ENCODE data around the gene ZBTB20. TPM values are rescaled to one million over a fixed set of nuclear protein-coding genes. Genes with fewer than 3 reads are reported as not detected.

The ZBTB20 gene
- polyA plus RNA-seq, 1 of the 3 experiments (the other 2 are of a cell fraction), result 0.43 TPM

DNA sequence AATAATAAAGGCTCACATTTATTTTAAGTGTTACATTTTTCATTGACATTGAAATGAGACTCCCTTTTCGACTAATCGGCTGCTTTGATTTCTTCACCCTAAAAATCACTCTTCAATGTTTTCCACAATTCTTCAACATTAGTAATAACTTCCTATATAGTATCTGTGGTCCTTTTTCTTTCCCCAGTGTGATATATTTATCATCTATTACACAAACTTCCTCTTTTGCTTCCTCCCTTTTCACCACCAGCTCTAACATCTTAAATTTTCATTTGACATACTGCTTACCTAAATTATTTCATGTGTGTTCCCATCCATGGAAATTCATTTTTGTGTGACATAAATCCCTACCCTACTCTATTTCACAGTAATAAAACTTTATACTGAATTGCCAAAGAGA lies 608.9 kb downstream of the ZBTB20 start:
- no peaks in the 10 kb centered on the region for H3K27me3 ChIP-seq (ENCODE audit: insufficient read depth)
- no peaks in the 10 kb centered on the region for H3F3A ChIP-seq (replicated peaks; ENCODE audit: insufficient read depth)
- H3K4me2 ChIP-seq, result no peak overlapping the region
- TF ChIP-seq FOSL2 (IDR thresholded peaks at IDR 0.05; ENCODE audit: borderline replicate concordance, low read depth), result no peak
- no peak for TF ChIP-seq SMC3 (IDR thresholded peaks at IDR 0.05; ENCODE audit: low read depth, low read length)
- TF ChIP-seq, protein P1, sequence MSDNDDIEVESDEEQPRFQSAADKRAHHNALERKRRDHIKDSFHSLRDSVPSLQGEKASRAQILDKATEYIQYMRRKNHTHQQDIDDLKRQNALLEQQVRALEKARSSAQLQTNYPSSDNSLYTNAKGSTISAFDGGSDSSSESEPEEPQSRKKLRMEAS (IDR thresholded peaks at IDR 0.05; ENCODE audit: low read depth), result no peak
- TF ChIP-seq NRF1 (IDR thresholded peaks at IDR 0.05; ENCODE audit: low read depth, low read length), result no peak
- TF ChIP-seq POLR2AphosphoS5 (IDR thresholded peaks at IDR 0.05; ENCODE audit: low read depth, low read length), result no peak
- TF ChIP-seq RAD21 (IDR thresholded peaks at IDR 0.05; ENCODE audit: low read length), result no peak
- TF ChIP-seq TEAD4 (IDR thresholded peaks at IDR 0.05; ENCODE audit: borderline replicate concordance, insufficient read depth), result no peak
- no peak for TF ChIP-seq MXI1 (IDR thresholded peaks at IDR 0.05; ENCODE audit: low read depth, low read length)
- TF ChIP-seq, protein P2, sequence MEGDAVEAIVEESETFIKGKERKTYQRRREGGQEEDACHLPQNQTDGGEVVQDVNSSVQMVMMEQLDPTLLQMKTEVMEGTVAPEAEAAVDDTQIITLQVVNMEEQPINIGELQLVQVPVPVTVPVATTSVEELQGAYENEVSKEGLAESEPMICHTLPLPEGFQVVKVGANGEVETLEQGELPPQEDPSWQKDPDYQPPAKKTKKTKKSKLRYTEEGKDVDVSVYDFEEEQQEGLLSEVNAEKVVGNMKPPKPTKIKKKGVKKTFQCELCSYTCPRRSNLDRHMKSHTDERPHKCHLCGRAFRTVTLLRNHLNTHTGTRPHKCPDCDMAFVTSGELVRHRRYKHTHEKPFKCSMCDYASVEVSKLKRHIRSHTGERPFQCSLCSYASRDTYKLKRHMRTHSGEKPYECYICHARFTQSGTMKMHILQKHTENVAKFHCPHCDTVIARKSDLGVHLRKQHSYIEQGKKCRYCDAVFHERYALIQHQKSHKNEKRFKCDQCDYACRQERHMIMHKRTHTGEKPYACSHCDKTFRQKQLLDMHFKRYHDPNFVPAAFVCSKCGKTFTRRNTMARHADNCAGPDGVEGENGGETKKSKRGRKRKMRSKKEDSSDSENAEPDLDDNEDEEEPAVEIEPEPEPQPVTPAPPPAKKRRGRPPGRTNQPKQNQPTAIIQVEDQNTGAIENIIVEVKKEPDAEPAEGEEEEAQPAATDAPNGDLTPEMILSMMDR (IDR thresholded peaks at IDR 0.05), result no peak
- TF ChIP-seq ELF1 (IDR thresholded peaks at IDR 0.05), result no peak
- TF ChIP-seq, protein P3, sequence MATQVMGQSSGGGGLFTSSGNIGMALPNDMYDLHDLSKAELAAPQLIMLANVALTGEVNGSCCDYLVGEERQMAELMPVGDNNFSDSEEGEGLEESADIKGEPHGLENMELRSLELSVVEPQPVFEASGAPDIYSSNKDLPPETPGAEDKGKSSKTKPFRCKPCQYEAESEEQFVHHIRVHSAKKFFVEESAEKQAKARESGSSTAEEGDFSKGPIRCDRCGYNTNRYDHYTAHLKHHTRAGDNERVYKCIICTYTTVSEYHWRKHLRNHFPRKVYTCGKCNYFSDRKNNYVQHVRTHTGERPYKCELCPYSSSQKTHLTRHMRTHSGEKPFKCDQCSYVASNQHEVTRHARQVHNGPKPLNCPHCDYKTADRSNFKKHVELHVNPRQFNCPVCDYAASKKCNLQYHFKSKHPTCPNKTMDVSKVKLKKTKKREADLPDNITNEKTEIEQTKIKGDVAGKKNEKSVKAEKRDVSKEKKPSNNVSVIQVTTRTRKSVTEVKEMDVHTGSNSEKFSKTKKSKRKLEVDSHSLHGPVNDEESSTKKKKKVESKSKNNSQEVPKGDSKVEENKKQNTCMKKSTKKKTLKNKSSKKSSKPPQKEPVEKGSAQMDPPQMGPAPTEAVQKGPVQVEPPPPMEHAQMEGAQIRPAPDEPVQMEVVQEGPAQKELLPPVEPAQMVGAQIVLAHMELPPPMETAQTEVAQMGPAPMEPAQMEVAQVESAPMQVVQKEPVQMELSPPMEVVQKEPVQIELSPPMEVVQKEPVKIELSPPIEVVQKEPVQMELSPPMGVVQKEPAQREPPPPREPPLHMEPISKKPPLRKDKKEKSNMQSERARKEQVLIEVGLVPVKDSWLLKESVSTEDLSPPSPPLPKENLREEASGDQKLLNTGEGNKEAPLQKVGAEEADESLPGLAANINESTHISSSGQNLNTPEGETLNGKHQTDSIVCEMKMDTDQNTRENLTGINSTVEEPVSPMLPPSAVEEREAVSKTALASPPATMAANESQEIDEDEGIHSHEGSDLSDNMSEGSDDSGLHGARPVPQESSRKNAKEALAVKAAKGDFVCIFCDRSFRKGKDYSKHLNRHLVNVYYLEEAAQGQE (IDR thresholded peaks at IDR 0.05; ENCODE audit: low read depth, low read length), result no peak
- peaks cover 0 to 4% of the 10 kb centered on the region in 2 experiments for H3K36me3 ChIP-seq (replicated peaks in 1 of 2; ENCODE audit: control insufficient read depth in 1 of 2, insufficient read depth in 2 of 2, low read length in 1 of 2)
- ChIA-PET CTCF (no interaction called here), POLR2A (no interaction called here)
- no peak for DNase-seq
- no peak overlapping the region for H2AFZ ChIP-seq (ENCODE audit: low read depth)
- H3K79me2 ChIP-seq (ENCODE audit: insufficient read depth), result 0 out of 2 replicates have a peak, but pooled peaks cover 5% of the 10 kb centered on the region
- no peaks in the 10 kb centered on the region for H3K4me1 ChIP-seq (ENCODE audit: control insufficient read depth in 1 of 2, insufficient read depth in 2 of 2, low read depth in 1 of 2, low read length in 1 of 2)
- no peaks in the 10 kb centered on the region for H3K9me2 ChIP-seq
- no peak overlapping the region for H3K4me3 ChIP-seq (ENCODE audit: low read depth in 2 of 2, low read length in 1 of 2)
- no peaks in the 10 kb centered on the region for H4K20me1 ChIP-seq (ENCODE audit: insufficient read depth)
- H3K27ac ChIP-seq (ENCODE audit: low read depth in 2 of 2, low read length in 1 of 2), result no peak overlapping the region
- H3K9ac ChIP-seq, result no peak overlapping the region
- 100% methylated on average over 2 of the region's 2 CpGs for WGBS (ENCODE audit: low lambda C conversion rate)
- H3K9me3 ChIP-seq, result no peaks in the 10 kb centered on the region

DNA sequence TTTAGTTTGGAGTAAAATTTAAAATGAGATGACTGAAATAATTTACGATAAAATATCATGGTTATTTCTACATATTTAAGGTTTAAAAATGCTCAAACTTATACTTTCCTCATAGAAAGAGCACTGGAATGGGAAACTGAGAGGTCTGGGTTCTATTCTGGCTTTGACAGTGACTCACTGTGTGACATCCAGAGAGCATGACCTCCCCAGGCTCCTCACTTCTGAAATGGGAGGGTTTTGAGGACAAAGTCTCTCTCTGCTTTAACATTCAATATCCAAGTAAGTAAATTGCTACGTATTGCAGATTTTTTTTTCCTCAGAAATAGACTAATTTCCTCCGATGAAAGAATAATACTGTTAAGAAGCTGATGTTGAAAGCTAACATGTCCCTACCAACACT lies 618.6 kb downstream of the ZBTB20 start:
- no peaks in the 10 kb centered on the region for H3K79me2 ChIP-seq (ENCODE audit: insufficient read depth)
- no peak overlapping the region for H2AFZ ChIP-seq (ENCODE audit: low read depth)
- no peak overlapping the region for H3K4me2 ChIP-seq
- no peak overlapping the region for H3K9ac ChIP-seq
- POLR2A ChIA-PET, result no interaction called here
- H3K4me1 ChIP-seq (ENCODE audit: control insufficient read depth in 1 of 2, insufficient read depth in 2 of 2, low read depth in 1 of 2, low read length in 1 of 2), result no peaks in the 10 kb centered on the region
- peaks cover 0 to 3% of the 10 kb centered on the region in 2 experiments for H3K36me3 ChIP-seq (replicated peaks in 1 of 2; ENCODE audit: control insufficient read depth in 1 of 2, insufficient read depth in 2 of 2, low read length in 1 of 2)
- H3K9me3 ChIP-seq, result no peaks in the 10 kb centered on the region
- no peaks in the 10 kb centered on the region for H3K9me2 ChIP-seq
- no peaks in the 10 kb centered on the region for H3F3A ChIP-seq (replicated peaks; ENCODE audit: insufficient read depth)
- H3K27me3 ChIP-seq (ENCODE audit: insufficient read depth), result no peaks in the 10 kb centered on the region
- WGBS (ENCODE audit: low lambda C conversion rate), result 89% methylated on average over 3 of the region's 3 CpGs
- DNase-seq, result no peak
- no peak overlapping the region for H3K4me3 ChIP-seq (ENCODE audit: low read depth in 2 of 2, low read length in 1 of 2)
- CTCF ChIA-PET, result no interaction called here
- H4K20me1 ChIP-seq (ENCODE audit: insufficient read depth), result no peaks in the 10 kb centered on the region
- no peak overlapping the region for H3K27ac ChIP-seq (ENCODE audit: low read depth in 2 of 2, low read length in 1 of 2)
- TF ChIP-seq FOXJ3 (CRISPR knock-in tag; IDR thresholded peaks at IDR 0.05) (no peak), MXI1 (IDR thresholded peaks at IDR 0.05; ENCODE audit: low read depth, low read length) (no peak), RCOR1 (IDR thresholded peaks at IDR 0.05; ENCODE audit: low read length) (no peak), JUND (IDR thresholded peaks at IDR 0.05) (no peak)
- TF ChIP-seq, protein P4, sequence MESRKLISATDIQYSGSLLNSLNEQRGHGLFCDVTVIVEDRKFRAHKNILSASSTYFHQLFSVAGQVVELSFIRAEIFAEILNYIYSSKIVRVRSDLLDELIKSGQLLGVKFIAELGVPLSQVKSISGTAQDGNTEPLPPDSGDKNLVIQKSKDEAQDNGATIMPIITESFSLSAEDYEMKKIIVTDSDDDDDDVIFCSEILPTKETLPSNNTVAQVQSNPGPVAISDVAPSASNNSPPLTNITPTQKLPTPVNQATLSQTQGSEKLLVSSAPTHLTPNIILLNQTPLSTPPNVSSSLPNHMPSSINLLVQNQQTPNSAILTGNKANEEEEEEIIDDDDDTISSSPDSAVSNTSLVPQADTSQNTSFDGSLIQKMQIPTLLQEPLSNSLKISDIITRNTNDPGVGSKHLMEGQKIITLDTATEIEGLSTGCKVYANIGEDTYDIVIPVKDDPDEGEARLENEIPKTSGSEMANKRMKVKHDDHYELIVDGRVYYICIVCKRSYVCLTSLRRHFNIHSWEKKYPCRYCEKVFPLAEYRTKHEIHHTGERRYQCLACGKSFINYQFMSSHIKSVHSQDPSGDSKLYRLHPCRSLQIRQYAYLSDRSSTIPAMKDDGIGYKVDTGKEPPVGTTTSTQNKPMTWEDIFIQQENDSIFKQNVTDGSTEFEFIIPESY (IDR thresholded peaks at IDR 0.05; ENCODE audit: borderline replicate concordance, low read depth), result no peak
- TF ChIP-seq, protein P5, sequence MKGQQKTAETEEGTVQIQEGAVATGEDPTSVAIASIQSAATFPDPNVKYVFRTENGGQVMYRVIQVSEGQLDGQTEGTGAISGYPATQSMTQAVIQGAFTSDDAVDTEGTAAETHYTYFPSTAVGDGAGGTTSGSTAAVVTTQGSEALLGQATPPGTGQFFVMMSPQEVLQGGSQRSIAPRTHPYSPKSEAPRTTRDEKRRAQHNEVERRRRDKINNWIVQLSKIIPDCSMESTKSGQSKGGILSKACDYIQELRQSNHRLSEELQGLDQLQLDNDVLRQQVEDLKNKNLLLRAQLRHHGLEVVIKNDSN (IDR thresholded peaks at IDR 0.05; ENCODE audit: borderline replicate concordance, low read depth), result no peak
- TF ChIP-seq, protein P6, sequence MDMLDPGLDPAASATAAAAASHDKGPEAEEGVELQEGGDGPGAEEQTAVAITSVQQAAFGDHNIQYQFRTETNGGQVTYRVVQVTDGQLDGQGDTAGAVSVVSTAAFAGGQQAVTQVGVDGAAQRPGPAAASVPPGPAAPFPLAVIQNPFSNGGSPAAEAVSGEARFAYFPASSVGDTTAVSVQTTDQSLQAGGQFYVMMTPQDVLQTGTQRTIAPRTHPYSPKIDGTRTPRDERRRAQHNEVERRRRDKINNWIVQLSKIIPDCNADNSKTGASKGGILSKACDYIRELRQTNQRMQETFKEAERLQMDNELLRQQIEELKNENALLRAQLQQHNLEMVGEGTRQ (IDR thresholded peaks at IDR 0.05; ENCODE audit: borderline replicate concordance, low read depth, low read length), result no peak

Measured in SK-N-SH (cell line).